K562 treated with DMSO at 1 percent for 12 hours (cell line): ENCODE measurements around the gene SASH1. TPM values are rescaled to one million over a fixed set of nuclear protein-coding genes. Genes with fewer than 3 reads are reported as not detected.

Source experiments
- total RNA-seq: library from RNA; unstranded; fragments of 300-600 nt; gene quantifications from 2 replicates; pipeline ENCODE4 v1.2.3, GENCODE V29; 2022; ENCODE audit not compliant: insufficient read depth

The SASH1 gene
- 0.94 and 4.9 TPM in 2 replicates for total RNA-seq

GRCh38 chr6:148342350-148343046, at the start of gene SASH1:
Gene SASH1, plus strand, starts transcription at chr6:148342838. Its CDS starts 230 bp downstream, at chr6:148343068.

